Trophoblast cell (in vitro differentiated cells and primary cell): ENCODE results near the gene POC1B.
A peak's percentile ranks its signal among the peaks of the same experiment; 100 is the strongest.

Source experiments
- DNase-seq, 2 donors: peaks; one replicate each; pipeline ENCODE4 v3.0.0-alpha.2; 2016
- H2AFZ ChIP-seq: 2 replicates; pipeline ENCODE4 v1.6.1; 2013; ENCODE audit warnings: low read length, moderate library complexity, mild to moderate bottlenecking; ENCODE audit not compliant: insufficient read depth, poor library complexity
- H2AK5ac ChIP-seq: 2 replicates; pipeline ENCODE4 v1.6.1; 2013; ENCODE audit warnings: mild to moderate bottlenecking, low read length
- H2BK120ac ChIP-seq: 2 replicates; pipeline ENCODE4 v1.6.1; 2013; ENCODE audit warnings: low read length, mild to moderate bottlenecking, moderate library complexity; ENCODE audit not compliant: insufficient read depth, poor library complexity
- H2BK12ac ChIP-seq: 2 replicates; pipeline ENCODE4 v1.6.1; 2013; ENCODE audit warnings: mild to moderate bottlenecking, low read length, moderate library complexity
- H2BK5ac ChIP-seq: 2 replicates; pipeline ENCODE4 v1.6.1; 2013; ENCODE audit warnings: low read length, low read depth, moderate library complexity, mild to moderate bottlenecking; ENCODE audit not compliant: poor library complexity
- H3K14ac ChIP-seq: 2 replicates; pipeline ENCODE4 v1.6.1; 2013; ENCODE audit warnings: mild to moderate bottlenecking, low read length
- H3K18ac ChIP-seq: 2 replicates; pipeline ENCODE4 v1.6.1; 2013; ENCODE audit warnings: mild to moderate bottlenecking, low read length
- H3K23ac ChIP-seq: 2 replicates; pipeline ENCODE4 v1.6.1; 2013; ENCODE audit warnings: low read length
- H3K27ac ChIP-seq: 2 replicates; pipeline ENCODE4 v1.5.1; 2013; ENCODE audit warnings: low read depth, mild to moderate bottlenecking, inconsistent platforms, low read length, moderate library complexity
- H3K27me3 ChIP-seq: 2 replicates; pipeline ENCODE4 v1.6.1; 2013; ENCODE audit warnings: inconsistent platforms, mild to moderate bottlenecking, low read length, moderate library complexity; ENCODE audit not compliant: insufficient read depth
- H3K36me3 ChIP-seq, 2 experiments: 1 replicate in 1 of 2; 2 replicates in 1 of 2; pipeline ENCODE4 v1.6.1; 2013; ENCODE audit warnings: low read length in 2 of 2, mild to moderate bottlenecking in 2 of 2, moderate library complexity in 1 of 2; ENCODE audit not compliant: insufficient read depth in 2 of 2, control insufficient read depth in 1 of 2
- H3K4ac ChIP-seq: 2 replicates; pipeline ENCODE4 v1.6.1; 2013; ENCODE audit warnings: low read depth, mild to moderate bottlenecking, low read length, moderate library complexity
- H3K4me1 ChIP-seq, 2 experiments: 1 replicate in 1 of 2; 2 replicates in 1 of 2; pipeline ENCODE4 v1.6.1; 2013; ENCODE audit warnings: low read length in 2 of 2, mild to moderate bottlenecking in 2 of 2, moderate library complexity in 1 of 2; ENCODE audit not compliant: insufficient read depth in 2 of 2, control insufficient read depth in 1 of 2
- H3K4me2 ChIP-seq: 2 replicates; pipeline ENCODE4 v1.6.1; 2013; ENCODE audit warnings: inconsistent platforms, mild to moderate bottlenecking, low read length, moderate library complexity
- H3K4me3 ChIP-seq: 2 replicates; pipeline ENCODE4 v1.5.1; 2013; ENCODE audit warnings: mild to moderate bottlenecking, low read depth, low read length, inconsistent platforms
- H3K79me1 ChIP-seq: one replicate; pipeline ENCODE4 v1.6.1; 2013; ENCODE audit warnings: low read length
- H3K79me2 ChIP-seq: 2 replicates; pipeline ENCODE4 v1.6.1; 2013; ENCODE audit warnings: low read length, mild to moderate bottlenecking; ENCODE audit not compliant: control insufficient read depth, insufficient read depth, poor library complexity
- H3K9ac ChIP-seq: 2 replicates; pipeline ENCODE4 v1.6.1; 2013; ENCODE audit warnings: mild to moderate bottlenecking, low read length
- H3K9me3 ChIP-seq: 2 replicates; pipeline ENCODE4 v1.6.1; 2013; ENCODE audit warnings: low read depth, mild to moderate bottlenecking, control low read depth, inconsistent platforms, low read length; ENCODE audit not compliant: insufficient read depth
- H4K12ac ChIP-seq: 2 replicates; pipeline ENCODE4 v1.6.1; 2013; ENCODE audit warnings: low read depth, mild to moderate bottlenecking, low read length, moderate library complexity
- H4K8ac ChIP-seq: 2 replicates; pipeline ENCODE4 v1.6.1; 2013; ENCODE audit warnings: low read depth, mild to moderate bottlenecking, low read length, moderate library complexity
- H4K91ac ChIP-seq: one replicate; pipeline ENCODE4 v1.6.1; 2013; ENCODE audit warnings: low read depth, mild to moderate bottlenecking, low read length, moderate library complexity
- WGBS: extraction: QIAGEN DNeasy Blood & Tissue Kit; methylation state at CpG from one replicate; pipeline ENCODE4 v1.1.7; 2013; ENCODE audit warnings: missing lambda C conversion rate; ENCODE audit not compliant: insufficient read length, insufficient coverage; ENCODE audit errors: extremely low coverage; 5-methylcytosine and 5-hydroxymethylcytosine counted together

Gene POC1B

GRCh38 chr12:89475203-89475990, 50.5 kb downstream of the POC1B start:
- H3K27me3 ChIP-seq = no peaks in the 10 kb centered on the region
- no peak overlapping the region for H4K91ac ChIP-seq
- no peaks in the 10 kb centered on the region for H3K9me3 ChIP-seq
- no peak overlapping the region for H3K27ac ChIP-seq
- H3K4me2 ChIP-seq = no peak overlapping the region
- no peaks in the 10 kb centered on the region for H3K79me1 ChIP-seq
- H2BK12ac ChIP-seq = no peak overlapping the region
- H3K18ac ChIP-seq = no peak overlapping the region
- H3K4me1 ChIP-seq = no peaks in the 10 kb centered on the region
- no peak overlapping the region for H2BK120ac ChIP-seq
- no peak overlapping the region for H2AK5ac ChIP-seq
- H4K8ac ChIP-seq = no peak overlapping the region
- H3K14ac ChIP-seq = no peak overlapping the region
- H3K9ac ChIP-seq = no peak overlapping the region
- no peak overlapping the region for H2AFZ ChIP-seq
- H3K79me2 ChIP-seq = no peaks in the 10 kb centered on the region
- no CpG with 5 or more reads among the region's 6 CpGs for WGBS
- H3K36me3 ChIP-seq = no peaks in the 10 kb centered on the region
- no peak for DNase-seq
- H4K12ac ChIP-seq = no peak overlapping the region
- no peak overlapping the region for H3K23ac ChIP-seq
- H3K4me3 ChIP-seq = no peak overlapping the region
- no peak overlapping the region for H3K4ac ChIP-seq
- H2BK5ac ChIP-seq = no peak overlapping the region

- H3K18ac ChIP-seq = no peak overlapping the region
- H3K9me3 ChIP-seq = no peaks in the 10 kb centered on the region
- H3K27me3 ChIP-seq = no peaks in the 10 kb centered on the region
- no peak overlapping the region for H4K8ac ChIP-seq
- no peak overlapping the region for H2BK12ac ChIP-seq
- no CpG with 5 or more reads among the region's 1 CpG for WGBS
- H4K91ac ChIP-seq = no peak overlapping the region
- H3K36me3 ChIP-seq = no peaks in the 10 kb centered on the region
- no peaks in the 10 kb centered on the region for H3K4me1 ChIP-seq
- H2BK5ac ChIP-seq = no peak overlapping the region
- no peak overlapping the region for H3K4ac ChIP-seq
- no peaks in the 10 kb centered on the region for H3K79me2 ChIP-seq
- H4K12ac ChIP-seq = no peak overlapping the region
- no peak for DNase-seq
- no peak overlapping the region for H3K4me2 ChIP-seq
- H2AK5ac ChIP-seq = no peak overlapping the region
- H2AFZ ChIP-seq = no peak overlapping the region
- H3K14ac ChIP-seq = no peak overlapping the region
- no peak overlapping the region for H3K23ac ChIP-seq
- H3K4me3 ChIP-seq = no peak overlapping the region
- H3K9ac ChIP-seq = no peak overlapping the region
- no peaks in the 10 kb centered on the region for H3K79me1 ChIP-seq
- no peak overlapping the region for H2BK120ac ChIP-seq
- no peak overlapping the region for H3K27ac ChIP-seq
Measured at GRCh38 chr12:89474615-89475014, 51.2 kb downstream of the POC1B start.

- no peak overlapping the region for H2BK5ac ChIP-seq
- H3K4me1 ChIP-seq = no peaks in the 10 kb centered on the region
- H3K18ac ChIP-seq = no peak overlapping the region
- no peak overlapping the region for H3K4me3 ChIP-seq
- H3K9me3 ChIP-seq = no peaks in the 10 kb centered on the region
- H3K23ac ChIP-seq = no peak overlapping the region
- H2AFZ ChIP-seq = no peak overlapping the region
- H3K79me1 ChIP-seq = no peaks in the 10 kb centered on the region
- H3K79me2 ChIP-seq = no peaks in the 10 kb centered on the region
- no peaks in the 10 kb centered on the region for H3K27me3 ChIP-seq
- H3K4ac ChIP-seq = no peak overlapping the region
- H3K4me2 ChIP-seq = no peak overlapping the region
- no peak overlapping the region for H4K91ac ChIP-seq
- H2BK12ac ChIP-seq = no peak overlapping the region
- no CpG with 5 or more reads among the region's 2 CpGs for WGBS
- no peaks in the 10 kb centered on the region for H3K36me3 ChIP-seq
- H3K14ac ChIP-seq = no peak overlapping the region
- no peak for DNase-seq
- no peak overlapping the region for H4K8ac ChIP-seq
- H4K12ac ChIP-seq = no peak overlapping the region
- no peak overlapping the region for H2AK5ac ChIP-seq
- H3K27ac ChIP-seq = no peak overlapping the region
- H2BK120ac ChIP-seq = no peak overlapping the region
- H3K9ac ChIP-seq = no peak overlapping the region
Measured at GRCh38 chr12:89472508-89472907, 53.3 kb downstream of the POC1B start.

GRCh38 chr12:89470741-89471509, 54.9 kb downstream of the POC1B start:
- Histone ChIP-seq H2AFZ (no peak overlapping the region), H3K9ac (no peak overlapping the region), H3K14ac (no peak overlapping the region), H2BK12ac (no peak overlapping the region), H2BK120ac (no peak overlapping the region), H3K27ac (no peak overlapping the region), H3K23ac (no peak overlapping the region), H3K4me1 (no peaks in the 10 kb centered on the region), H3K4ac (no peak overlapping the region), H3K36me3 (no peaks in the 10 kb centered on the region), H3K79me2 (no peaks in the 10 kb centered on the region), H3K4me2 (no peak overlapping the region), H3K27me3 (no peaks in the 10 kb centered on the region), H2AK5ac (no peak overlapping the region), H4K91ac (no peak overlapping the region), H3K9me3 (no peaks in the 10 kb centered on the region), H4K12ac (no peak overlapping the region), H4K8ac (no peak overlapping the region), H3K79me1 (no peaks in the 10 kb centered on the region), H2BK5ac (no peak overlapping the region), H3K18ac (no peak overlapping the region), H3K4me3 (no peak overlapping the region)
- WGBS = no CpG with 5 or more reads among the region's 3 CpGs
- peak in 1 of 2 donors; percentile 72 for DNase-seq
